Measurements from ENCODE around the gene ZFYVE28.

The ZFYVE28 gene

DNA sequence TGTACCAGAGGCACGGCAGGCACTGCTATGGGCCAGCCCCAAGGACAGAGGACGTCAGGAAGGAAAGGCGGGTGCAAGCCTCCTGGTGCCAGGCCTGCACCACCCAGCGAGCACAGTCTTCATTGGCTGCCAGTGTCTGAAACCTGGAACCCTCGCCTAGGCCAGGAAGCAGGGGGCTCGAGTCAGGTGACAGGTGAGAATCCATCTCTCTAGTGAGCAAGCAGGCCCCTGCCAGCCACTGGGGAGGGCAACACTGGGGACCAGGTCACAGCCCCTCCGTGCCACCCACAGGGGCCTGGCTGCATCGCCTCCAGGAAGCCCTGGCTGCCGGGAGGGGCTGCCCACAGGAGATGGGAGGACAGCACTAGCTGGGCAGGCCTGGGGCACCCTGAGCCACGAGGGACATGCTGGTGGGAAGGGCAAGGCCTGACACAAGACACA, 169.6 kb downstream of the ZFYVE28 start:
- no peaks in the 10 kb centered on the region for H3K4me1 ChIP-seq
- H3K36me3 ChIP-seq (ENCODE audit: control insufficient read depth, insufficient read depth, low read length) = no peaks in the 10 kb centered on the region

GRCh38 chr4:2248044-2248780, 170.2 kb downstream of the ZFYVE28 start:
- Histone ChIP-seq H3K4me1 (no peaks in the 10 kb centered on the region), H3K36me3 (ENCODE audit: control insufficient read depth, insufficient read depth, low read length) (no peaks in the 10 kb centered on the region), H3K4me3 (ENCODE audit: low read depth, low read length) (no peak overlapping the region), H3K79me2 (no peaks in the 10 kb centered on the region), H3K4me2 (ENCODE audit: low read length) (no peak overlapping the region), H3K9me3 (ENCODE audit: control insufficient read depth, low read length) (no peaks in the 10 kb centered on the region), H2AFZ (no peak overlapping the region), H3K27me3 (ENCODE audit: control insufficient read depth, insufficient read depth, low read length) (no peaks in the 10 kb centered on the region), H3K9ac (no peak overlapping the region), H3K27ac (no peak overlapping the region)
- TF ChIP-seq, protein P1, sequence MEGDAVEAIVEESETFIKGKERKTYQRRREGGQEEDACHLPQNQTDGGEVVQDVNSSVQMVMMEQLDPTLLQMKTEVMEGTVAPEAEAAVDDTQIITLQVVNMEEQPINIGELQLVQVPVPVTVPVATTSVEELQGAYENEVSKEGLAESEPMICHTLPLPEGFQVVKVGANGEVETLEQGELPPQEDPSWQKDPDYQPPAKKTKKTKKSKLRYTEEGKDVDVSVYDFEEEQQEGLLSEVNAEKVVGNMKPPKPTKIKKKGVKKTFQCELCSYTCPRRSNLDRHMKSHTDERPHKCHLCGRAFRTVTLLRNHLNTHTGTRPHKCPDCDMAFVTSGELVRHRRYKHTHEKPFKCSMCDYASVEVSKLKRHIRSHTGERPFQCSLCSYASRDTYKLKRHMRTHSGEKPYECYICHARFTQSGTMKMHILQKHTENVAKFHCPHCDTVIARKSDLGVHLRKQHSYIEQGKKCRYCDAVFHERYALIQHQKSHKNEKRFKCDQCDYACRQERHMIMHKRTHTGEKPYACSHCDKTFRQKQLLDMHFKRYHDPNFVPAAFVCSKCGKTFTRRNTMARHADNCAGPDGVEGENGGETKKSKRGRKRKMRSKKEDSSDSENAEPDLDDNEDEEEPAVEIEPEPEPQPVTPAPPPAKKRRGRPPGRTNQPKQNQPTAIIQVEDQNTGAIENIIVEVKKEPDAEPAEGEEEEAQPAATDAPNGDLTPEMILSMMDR (IDR thresholded peaks at IDR 0.05) = no peak

More for the DNA sequence above, 169.6 kb downstream of the ZFYVE28 start:
- Histone ChIP-seq H3K4me2 (ENCODE audit: low read length) (no peak overlapping the region), H2AFZ (no peak overlapping the region), H3K27me3 (ENCODE audit: control insufficient read depth, insufficient read depth, low read length) (no peaks in the 10 kb centered on the region), H3K9ac (no peak overlapping the region), H3K79me2 (no peaks in the 10 kb centered on the region), H3K27ac (no peak overlapping the region), H3K4me3 (ENCODE audit: low read depth, low read length) (no peak overlapping the region), H3K9me3 (ENCODE audit: control insufficient read depth, low read length) (no peaks in the 10 kb centered on the region)
- TF ChIP-seq, protein P1 (IDR thresholded peaks at IDR 0.05) = no peak

DNA sequence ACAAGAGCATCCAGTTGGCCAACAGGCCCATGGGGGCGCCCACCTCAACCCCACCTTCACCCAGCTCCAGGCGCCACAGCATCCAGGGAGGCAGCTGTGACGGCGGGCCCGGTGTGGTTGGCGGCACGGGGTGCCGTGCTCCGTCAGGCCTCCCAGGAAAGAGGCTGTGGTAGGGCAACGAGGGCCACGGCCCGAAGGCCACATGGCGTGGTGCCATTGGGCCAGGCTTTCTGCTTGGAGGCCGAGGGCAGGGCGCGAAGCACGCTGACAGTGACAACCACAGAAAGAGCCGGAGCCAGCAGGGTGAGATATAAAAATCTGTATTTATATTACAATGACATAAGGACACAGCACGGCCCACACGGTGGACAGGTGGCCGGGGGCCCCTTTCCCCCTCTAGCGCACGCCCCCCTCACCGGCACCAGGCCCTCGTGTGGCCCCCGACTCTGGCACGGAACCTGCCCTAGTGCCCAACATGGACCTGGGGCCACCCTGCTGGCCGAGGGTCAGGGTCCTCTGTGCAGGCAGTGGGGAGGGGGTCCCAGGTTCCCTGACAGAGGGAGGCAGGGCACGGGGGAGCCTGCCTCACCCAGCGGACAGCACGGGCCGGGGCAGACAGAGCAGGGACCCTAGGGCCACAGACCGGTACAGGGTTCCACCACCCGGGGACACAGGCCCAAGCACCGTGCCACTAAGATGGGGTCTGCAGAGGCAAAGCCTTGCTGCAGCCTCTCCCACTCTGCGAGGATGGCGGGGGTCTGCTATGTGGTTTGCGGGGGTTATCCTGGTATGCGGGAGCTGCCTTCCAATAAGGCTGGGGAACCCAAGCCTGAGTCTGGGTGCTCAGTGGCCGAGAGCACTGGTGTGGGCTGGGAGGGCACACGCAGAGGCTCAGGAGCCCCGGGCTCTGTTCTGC, 171.1 kb downstream of the ZFYVE28 start:
- Histone ChIP-seq H3K4me3 (ENCODE audit: low read depth, low read length) (no peak overlapping the region), H3K4me2 (ENCODE audit: low read length) (no peak overlapping the region), H2AFZ (no peak overlapping the region), H3K36me3 (ENCODE audit: control insufficient read depth, insufficient read depth, low read length) (no peaks in the 10 kb centered on the region), H3K27ac (no peak overlapping the region), H3K4me1 (no peaks in the 10 kb centered on the region), H3K27me3 (ENCODE audit: control insufficient read depth, insufficient read depth, low read length) (no peaks in the 10 kb centered on the region), H3K9ac (no peak overlapping the region), H3K79me2 (no peaks in the 10 kb centered on the region), H3K9me3 (ENCODE audit: control insufficient read depth, low read length) (no peaks in the 10 kb centered on the region)
- TF ChIP-seq, protein P1 (IDR thresholded peaks at IDR 0.05) = no peak

DNA sequence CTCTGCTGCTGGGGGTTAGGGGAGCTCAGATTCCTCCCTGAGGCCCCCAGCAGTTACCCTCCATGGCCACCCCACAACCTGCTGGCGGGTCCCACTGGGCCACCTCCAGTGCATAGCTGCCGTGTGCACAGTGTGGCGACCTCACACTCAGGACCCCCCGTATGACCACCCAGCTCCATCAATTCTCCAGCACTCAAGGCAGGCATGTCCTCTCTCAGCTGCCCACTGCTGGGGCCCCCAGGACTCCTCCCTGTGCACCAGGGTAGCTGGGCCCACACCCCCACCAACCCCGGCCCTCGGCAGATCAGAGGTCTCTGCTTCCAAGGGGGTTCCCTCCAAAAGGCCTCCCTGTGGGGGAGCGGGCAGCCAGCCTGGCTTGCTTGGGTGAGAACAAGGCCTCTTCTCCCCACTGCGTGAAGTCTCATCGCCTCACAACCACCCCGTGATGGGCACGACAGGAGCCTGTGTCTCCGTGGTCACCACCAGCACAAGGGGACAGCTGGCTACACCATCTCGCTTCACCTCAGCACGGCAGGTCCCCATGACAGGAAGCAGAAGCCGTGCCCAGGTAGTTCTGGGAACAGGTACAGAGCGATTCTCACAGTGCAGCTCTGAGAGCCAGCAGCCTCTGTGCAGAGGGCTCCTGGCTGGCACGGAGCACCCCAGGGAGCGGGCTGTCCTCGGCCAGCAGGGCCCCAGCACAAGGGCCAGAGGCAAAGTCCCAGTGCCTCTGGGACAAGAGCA, 171.9 kb downstream of the ZFYVE28 start:
- no peaks in the 10 kb centered on the region for H3K9me3 ChIP-seq (ENCODE audit: control insufficient read depth, low read length)
- no peak overlapping the region for H3K9ac ChIP-seq
- H3K27ac ChIP-seq = no peak overlapping the region

More for the DNA sequence above, 171.9 kb downstream of the ZFYVE28 start:
- no peaks in the 10 kb centered on the region for H3K27me3 ChIP-seq (ENCODE audit: control insufficient read depth, insufficient read depth, low read length)
- no peaks in the 10 kb centered on the region for H3K79me2 ChIP-seq
- H3K36me3 ChIP-seq (ENCODE audit: control insufficient read depth, insufficient read depth, low read length) = no peaks in the 10 kb centered on the region
- TF ChIP-seq, protein P1 (IDR thresholded peaks at IDR 0.05) = no peak
- no peaks in the 10 kb centered on the region for H3K4me1 ChIP-seq
- H2AFZ ChIP-seq = no peak overlapping the region
- H3K4me3 ChIP-seq (ENCODE audit: low read depth, low read length) = no peak overlapping the region
- H3K4me2 ChIP-seq (ENCODE audit: low read length) = no peak overlapping the region
